ENCODE results near the gene NDST1.

NDST1 gene

GRCh38 chr5:150521522-150521817 lies 13.5 kb downstream of the NDST1 start:
- TF ChIP-seq, protein P1, sequence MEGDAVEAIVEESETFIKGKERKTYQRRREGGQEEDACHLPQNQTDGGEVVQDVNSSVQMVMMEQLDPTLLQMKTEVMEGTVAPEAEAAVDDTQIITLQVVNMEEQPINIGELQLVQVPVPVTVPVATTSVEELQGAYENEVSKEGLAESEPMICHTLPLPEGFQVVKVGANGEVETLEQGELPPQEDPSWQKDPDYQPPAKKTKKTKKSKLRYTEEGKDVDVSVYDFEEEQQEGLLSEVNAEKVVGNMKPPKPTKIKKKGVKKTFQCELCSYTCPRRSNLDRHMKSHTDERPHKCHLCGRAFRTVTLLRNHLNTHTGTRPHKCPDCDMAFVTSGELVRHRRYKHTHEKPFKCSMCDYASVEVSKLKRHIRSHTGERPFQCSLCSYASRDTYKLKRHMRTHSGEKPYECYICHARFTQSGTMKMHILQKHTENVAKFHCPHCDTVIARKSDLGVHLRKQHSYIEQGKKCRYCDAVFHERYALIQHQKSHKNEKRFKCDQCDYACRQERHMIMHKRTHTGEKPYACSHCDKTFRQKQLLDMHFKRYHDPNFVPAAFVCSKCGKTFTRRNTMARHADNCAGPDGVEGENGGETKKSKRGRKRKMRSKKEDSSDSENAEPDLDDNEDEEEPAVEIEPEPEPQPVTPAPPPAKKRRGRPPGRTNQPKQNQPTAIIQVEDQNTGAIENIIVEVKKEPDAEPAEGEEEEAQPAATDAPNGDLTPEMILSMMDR (IDR thresholded peaks at IDR 0.05; ENCODE audit: extremely low read depth, insufficient read depth, missing control alignments), result no peak
- in situ Hi-C loops (cut with MboI; ENCODE audit: low pct_unique_long_range_greater_than_20kb, low sequenced_read_pairs, unreplicated experiment), result no loop called here
- no peak for DNase-seq (ENCODE audit: low spot score)

- no peak for DNase-seq (ENCODE audit: low spot score)
- in situ Hi-C loops (cut with MboI; ENCODE audit: low pct_unique_long_range_greater_than_20kb, low sequenced_read_pairs, unreplicated experiment), result no loop called here
These were observed 14.1 kb downstream of the NDST1 start for GRCh38 chr5:150521939-150522503.

DNA sequence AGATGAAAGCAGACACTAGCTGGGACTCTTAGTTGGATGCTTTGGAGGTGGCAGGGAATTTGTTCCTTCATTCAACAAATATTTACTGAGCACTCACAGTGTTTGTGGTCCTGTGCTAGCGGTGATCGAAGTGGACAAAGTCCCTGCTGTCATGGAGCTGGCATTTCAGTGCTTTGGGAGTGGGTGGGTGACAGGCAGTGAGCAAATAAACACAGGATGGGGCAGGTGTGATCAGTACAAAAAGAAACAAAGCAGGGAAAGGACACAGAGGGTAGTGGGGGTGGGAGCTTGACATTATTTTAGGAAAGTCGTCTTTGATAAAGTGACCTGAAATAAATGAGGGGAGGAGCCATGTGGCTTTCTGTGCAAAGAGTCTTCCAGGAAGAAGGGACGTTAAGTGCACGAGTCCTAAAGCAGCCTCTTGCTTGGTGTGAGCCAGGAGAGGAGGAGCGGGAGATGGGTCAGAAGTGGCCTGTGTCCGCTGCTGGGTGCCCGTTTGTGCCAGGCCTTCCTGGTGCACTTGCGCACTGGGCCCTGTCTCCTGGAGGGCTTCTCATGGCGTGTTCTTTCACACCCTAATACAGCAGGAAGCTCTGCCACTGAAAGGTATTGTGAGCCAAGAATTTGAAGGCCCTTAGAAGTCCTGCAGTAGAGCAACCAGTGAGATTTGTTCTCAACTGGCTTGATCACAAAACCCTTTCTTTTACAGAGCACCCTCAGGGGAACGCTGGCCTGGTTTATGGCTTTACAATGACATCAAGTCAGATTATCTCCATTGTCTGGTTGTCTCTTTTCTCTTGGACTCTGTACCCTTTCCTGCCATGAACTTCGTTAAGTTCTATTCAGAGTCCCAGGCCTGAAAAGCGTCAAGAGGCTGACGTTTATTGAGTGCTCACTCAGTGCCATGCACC lies 14.8 kb downstream of the NDST1 start:
- in situ Hi-C loops (cut with MboI; ENCODE audit: low pct_unique_long_range_greater_than_20kb, low sequenced_read_pairs, unreplicated experiment), result no loop called here
- TF ChIP-seq, protein P1 (IDR thresholded peaks at IDR 0.05; ENCODE audit: extremely low read depth, insufficient read depth, missing control alignments), result no peak
- DNase-seq (ENCODE audit: low spot score), result no peak

More at GRCh38 chr5:150521939-150522503, 14.1 kb downstream of the NDST1 start:
- TF ChIP-seq, protein P1 (IDR thresholded peaks at IDR 0.05; ENCODE audit: extremely low read depth, insufficient read depth, missing control alignments), result no peak

- TF ChIP-seq, protein P1 (IDR thresholded peaks at IDR 0.05; ENCODE audit: extremely low read depth, insufficient read depth, missing control alignments), result peak; percentile 55
- in situ Hi-C loops (cut with MboI; ENCODE audit: low pct_unique_long_range_greater_than_20kb, low sequenced_read_pairs, unreplicated experiment), result no loop called here
These were observed 15.8 kb downstream of the NDST1 start for GRCh38 chr5:150523472-150524350.

GRCh38 chr5:150525163-150525562 lies 17.2 kb downstream of the NDST1 start:
- TF ChIP-seq, protein P1 (IDR thresholded peaks at IDR 0.05; ENCODE audit: extremely low read depth, insufficient read depth, missing control alignments), result no peak
- DNase-seq (ENCODE audit: low spot score), result no peak
- in situ Hi-C loops (cut with MboI; ENCODE audit: low pct_unique_long_range_greater_than_20kb, low sequenced_read_pairs, unreplicated experiment), result no loop called here

More at GRCh38 chr5:150523472-150524350, 15.8 kb downstream of the NDST1 start:
- peak; percentile 78 for DNase-seq (ENCODE audit: low spot score)

GRCh38 chr5:150525781-150526180 lies 17.9 kb downstream of the NDST1 start:
- in situ Hi-C loops (cut with MboI; ENCODE audit: low pct_unique_long_range_greater_than_20kb, low sequenced_read_pairs, unreplicated experiment), result no loop called here
- TF ChIP-seq, protein P1 (IDR thresholded peaks at IDR 0.05; ENCODE audit: extremely low read depth, insufficient read depth, missing control alignments), result no peak
- DNase-seq (ENCODE audit: low spot score), result no peak

Measured in GM13977 (cell line).